Amniotic epithelial cell (primary cell): ENCODE results near the gene AAGAB.
"Not testable (repeated sequence)": the region's sequence is repeated elsewhere in the genome, so short reads cannot be mapped to it uniquely, and the experiment has no call there.

Source experiments
- DNase-seq: peaks from one replicate; pipeline ENCODE4 v3.0.0-alpha.2; 2010; ENCODE audit warnings: low read depth

Gene AAGAB

GRCh38 chr15:67171471-67171870, 83.0 kb downstream of the AAGAB start:
- no peak for DNase-seq

- DNase-seq, result no peak
These were observed 84.1 kb downstream of the AAGAB start for GRCh38 chr15:67170143-67170925.

- no peak for DNase-seq
These were observed 85.8 kb downstream of the AAGAB start for GRCh38 chr15:67168694-67169093.

- DNase-seq, result no peak
These were observed 87.4 kb downstream of the AAGAB start for GRCh38 chr15:67167091-67167490.

- DNase-seq, result no peak
These were observed 88.0 kb downstream of the AAGAB start for GRCh38 chr15:67166280-67167009.

- DNase-seq, result no peak
These were observed 88.9 kb downstream of the AAGAB start for GRCh38 chr15:67165254-67166253.

GRCh38 chr15:67164811-67165253, 89.6 kb downstream of the AAGAB start:
- no peak for DNase-seq

- no peak for DNase-seq
These were observed 90.1 kb downstream of the AAGAB start for GRCh38 chr15:67164401-67164791.

- DNase-seq, result no peak
These were observed 91.3 kb downstream of the AAGAB start for GRCh38 chr15:67163180-67163579.

- DNase-seq, result no peak
These were observed 92.6 kb downstream of the AAGAB start for GRCh38 chr15:67161881-67162280.

- no peak for DNase-seq
These were observed 93.0 kb downstream of the AAGAB start for GRCh38 chr15:67161412-67161811.

- no peak for DNase-seq
These were observed 96.1 kb downstream of the AAGAB start for GRCh38 chr15:67158367-67158766.

GRCh38 chr15:67157521-67158252, 96.8 kb downstream of the AAGAB start:
- DNase-seq, result no peak

GRCh38 chr15:67156834-67157233, 97.6 kb downstream of the AAGAB start:
- no peak for DNase-seq

GRCh38 chr15:67156426-67156825, 98.0 kb downstream of the AAGAB start:
- no peak for DNase-seq

- DNase-seq, result peak; percentile 59
These were observed 100.2 kb downstream of the AAGAB start for GRCh38 chr15:67154249-67154648.

- not testable (repeated sequence) for DNase-seq
These were observed 101.4 kb downstream of the AAGAB start for GRCh38 chr15:67153044-67153443.

GRCh38 chr15:67152429-67152828, 102.0 kb downstream of the AAGAB start:
- DNase-seq, result no peak
